ENCODE data around the gene LRRC27.

LRRC27 gene

DNA sequence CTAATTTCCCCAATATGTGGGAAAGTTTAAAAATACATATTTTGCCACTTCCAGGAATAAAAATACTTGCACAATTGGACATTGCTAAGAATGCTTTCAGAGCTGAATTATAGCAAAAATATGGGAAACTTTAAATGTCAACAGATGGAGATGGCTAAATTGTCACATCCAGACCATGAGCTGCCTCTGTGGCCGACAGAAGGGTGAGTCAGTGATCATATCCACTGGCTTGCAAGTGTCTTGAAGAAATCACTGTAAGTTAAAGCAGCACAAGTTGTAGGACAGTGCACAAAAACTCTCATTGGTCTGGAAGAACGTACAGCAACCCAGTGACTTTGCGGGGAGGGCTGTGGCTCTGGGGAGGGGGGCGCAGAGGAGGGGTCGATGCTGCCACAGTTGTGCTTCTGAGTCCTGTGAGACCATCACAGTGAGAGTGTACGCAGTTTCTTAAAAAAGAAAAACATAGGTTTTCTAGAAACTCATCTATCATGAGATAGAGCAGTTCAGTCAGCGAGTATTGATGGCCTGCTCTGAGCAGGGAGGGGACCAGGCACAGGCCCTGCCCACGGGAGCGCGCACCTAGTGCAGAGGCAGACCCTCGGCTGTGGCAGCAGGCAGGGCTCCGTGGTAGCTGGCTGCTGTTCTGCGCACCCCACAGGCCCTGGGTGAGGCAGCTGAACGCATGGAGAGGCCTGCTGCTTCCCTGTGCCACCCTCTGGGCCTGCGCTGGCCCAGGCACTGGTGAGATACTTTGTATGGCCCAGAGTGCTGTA, 25.5 kb downstream of the LRRC27 start:
- no peak for DNase-seq

- no peak for DNase-seq
Measured at GRCh38 chr10:132359305-132360040, 27.5 kb downstream of the LRRC27 start.

- no peak for DNase-seq
Measured at GRCh38 chr10:132360766-132361447, 28.9 kb downstream of the LRRC27 start.

DNA sequence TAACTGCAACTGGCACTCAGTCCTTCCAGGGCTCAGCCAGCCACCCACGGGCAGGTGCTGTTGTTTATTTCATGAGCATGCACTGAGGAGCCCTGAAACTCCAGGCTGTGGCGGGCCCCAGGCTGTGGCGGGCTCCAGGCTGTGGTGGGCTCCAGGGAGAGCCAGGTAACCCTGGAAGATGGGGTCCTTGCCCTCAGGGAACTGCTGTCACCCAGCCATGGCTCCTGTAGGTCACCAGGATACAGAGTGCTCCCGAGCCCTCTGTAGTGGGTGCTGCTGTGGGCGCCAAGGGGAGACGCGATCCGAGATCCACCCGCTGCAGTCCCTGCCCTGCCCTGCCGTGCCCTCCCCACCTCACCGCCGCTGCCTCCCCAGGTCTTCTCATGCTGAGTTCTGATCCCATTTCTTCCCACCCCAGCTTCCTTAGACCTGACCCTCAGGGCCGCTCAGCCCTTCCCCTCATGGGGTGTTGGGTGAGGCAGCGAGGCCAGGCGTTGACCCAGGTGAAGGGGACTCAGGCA, 29.6 kb downstream of the LRRC27 start:
- DNase-seq, result no peak

DNA sequence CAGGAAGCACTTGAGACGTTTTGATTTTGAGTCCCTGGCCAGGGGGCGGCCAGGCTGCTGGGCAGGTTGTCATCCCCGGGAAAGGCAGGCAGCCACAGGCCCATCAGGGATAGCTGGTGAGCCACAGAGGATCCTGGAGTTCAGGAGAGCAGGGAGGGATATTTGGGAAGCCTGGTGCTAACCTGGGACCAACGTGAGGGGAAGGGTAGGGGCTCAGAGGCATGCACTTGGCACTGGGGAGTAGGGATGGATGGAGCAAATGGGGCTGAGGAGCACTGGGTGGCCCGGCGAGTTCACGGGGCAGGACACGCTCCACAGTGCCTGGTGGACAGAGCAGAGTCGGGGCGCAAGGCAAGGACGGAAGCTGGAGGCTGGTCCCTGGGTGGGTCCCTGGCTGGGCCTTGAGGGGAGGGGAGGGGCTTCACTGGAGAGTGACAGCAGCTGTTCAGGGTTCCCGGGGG, 30.2 kb downstream of the LRRC27 start:
- no peak for DNase-seq

GRCh38 chr10:132363376-132363775, 31.4 kb downstream of the LRRC27 start:
- no peak for DNase-seq

DNA sequence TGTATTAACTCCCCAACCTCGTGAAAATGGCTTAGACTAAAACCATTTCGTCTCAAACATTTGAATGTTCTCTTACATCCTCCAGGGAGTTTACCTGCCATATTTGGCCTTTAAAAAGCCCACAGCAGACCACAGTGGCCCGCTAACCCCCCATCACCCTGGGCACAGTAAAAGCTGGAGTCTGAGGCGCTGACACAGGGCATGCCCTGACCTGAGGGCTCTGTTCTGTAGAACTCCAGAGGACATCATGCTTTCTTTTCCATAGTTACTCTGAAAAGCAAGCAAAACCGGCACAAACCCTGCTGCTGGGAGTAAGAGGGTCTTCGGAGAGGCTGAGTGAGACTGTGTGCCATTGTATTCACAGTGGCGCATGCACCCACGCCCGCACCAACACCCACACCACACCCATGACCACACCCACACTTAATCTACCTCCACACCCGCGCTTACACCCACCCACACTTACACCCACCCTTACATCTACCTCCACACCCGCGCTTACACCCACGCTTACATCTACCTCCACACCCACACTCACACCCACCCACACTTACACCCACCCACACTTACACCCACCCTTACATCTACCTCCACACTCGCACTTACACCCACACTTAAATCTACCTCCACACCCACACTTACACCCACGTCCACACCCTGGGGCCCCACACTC, 32.1 kb downstream of the LRRC27 start:
- DNase-seq, result peak in 8 of 14 donors; percentile 9 to 66 (median 35)

GRCh38 chr10:132364594-132364970, 32.6 kb downstream of the LRRC27 start:
- peak in 1 of 14 donors; percentile 17 for DNase-seq

GRCh38 chr10:132365102-132365501, 33.1 kb downstream of the LRRC27 start:
- DNase-seq, result no peak

DNA sequence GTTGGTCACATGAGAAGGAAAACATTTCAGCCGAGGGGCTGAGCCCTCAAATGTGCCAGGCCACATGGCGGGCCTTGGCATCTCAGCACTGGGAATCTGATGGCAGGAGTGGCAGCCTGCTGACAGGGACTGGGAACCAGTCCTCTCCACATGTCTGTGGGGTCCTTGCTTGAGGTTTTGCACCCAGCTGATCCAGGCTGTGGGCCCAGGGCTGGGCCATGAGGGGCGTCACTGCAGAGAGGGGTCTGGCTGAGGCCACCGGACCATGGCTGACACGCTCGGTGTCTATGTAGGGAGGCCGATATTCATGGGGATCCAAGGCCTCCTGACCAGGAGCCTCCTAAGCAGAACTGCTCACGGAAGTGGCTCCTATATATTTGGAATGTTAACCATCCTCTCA, 34.0 kb downstream of the LRRC27 start:
- no peak for DNase-seq

DNA sequence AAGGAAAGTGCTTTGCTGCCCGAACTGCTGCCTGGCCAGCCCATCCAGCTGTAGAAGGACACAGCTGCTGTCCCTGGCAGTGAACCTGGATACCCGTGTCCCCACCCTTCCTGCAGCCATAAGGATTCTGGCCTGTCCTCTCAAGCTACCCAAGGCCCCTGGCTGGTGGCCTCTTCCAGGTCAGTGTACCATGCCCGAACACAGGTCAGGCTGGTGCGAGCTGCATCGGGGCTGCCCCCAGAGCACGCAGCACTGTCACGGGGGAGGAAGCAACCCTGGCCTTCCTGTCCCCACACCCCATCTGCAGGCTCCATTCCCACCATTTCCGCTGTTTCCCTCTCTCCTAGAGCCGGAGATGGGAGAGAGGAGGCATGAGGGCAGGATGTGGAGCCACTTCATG, 34.5 kb downstream of the LRRC27 start:
- no peak for DNase-seq

GRCh38 chr10:132368391-132368790, 36.4 kb downstream of the LRRC27 start:
- no peak for DNase-seq

DNA sequence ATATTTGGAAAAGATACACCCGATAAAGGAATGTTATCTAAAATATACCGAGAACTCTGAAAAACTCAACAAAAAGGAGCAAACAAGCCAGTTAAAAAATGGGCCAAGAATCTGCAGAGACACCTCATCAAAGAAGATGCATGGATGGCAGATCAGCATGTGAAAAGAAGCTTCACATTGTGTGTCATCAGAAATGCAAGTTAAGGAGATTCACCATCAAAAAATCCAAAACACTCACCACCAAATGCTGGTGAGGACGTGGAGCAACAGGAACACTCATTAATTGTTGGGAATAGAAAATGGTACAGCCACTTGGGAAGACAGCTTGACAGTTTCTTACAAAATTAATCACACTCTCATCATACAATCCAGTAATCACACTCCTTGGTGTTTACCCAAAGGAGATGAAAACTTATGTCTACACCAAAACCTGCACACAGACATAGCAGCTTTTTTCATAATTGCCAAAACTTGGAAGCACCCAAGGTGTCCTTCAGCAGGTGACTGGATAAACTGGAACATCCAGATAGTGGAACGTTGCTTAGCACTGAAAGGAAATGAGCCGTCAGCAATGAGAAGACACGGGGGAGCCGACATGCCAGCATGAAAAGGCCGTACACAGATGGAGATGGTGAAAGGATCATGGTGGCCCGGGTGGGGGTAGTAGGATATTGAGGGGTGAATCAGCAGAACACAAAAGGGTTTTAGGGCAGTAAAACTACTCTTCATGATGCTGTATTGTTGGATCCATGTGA, 37.1 kb downstream of the LRRC27 start:
- DNase-seq, result no peak

DNA sequence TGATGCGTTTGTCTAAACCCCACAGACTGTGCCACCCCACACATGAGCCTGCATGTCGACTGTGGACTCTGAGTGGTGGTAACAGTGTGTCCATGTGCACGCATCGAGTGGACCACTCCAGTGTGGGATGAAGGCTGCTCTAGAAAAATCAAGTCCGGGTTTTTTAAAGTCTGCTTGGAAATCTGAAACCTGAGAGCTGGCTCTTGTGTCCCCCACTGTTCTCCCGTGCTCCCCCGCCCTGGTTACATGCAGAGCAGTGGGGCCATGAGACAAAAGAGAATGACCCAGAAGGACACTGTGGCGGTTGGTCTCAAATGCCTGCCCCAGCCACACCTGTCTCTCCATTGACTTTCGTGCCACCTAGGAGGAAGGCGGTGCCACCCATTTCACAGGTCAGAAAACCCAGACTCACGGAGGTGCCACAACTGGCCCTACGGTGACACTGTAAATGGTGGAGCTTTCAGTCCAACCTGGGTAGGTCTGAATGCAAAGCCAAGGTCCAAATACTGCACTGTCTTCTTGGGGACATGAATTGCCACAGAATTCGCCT, 37.7 kb downstream of the LRRC27 start:
- DNase-seq, result no peak

GRCh38 chr10:132370426-132371340, 38.7 kb downstream of the LRRC27 start:
- no peak for DNase-seq

GRCh38 chr10:132371641-132372081, 39.7 kb downstream of the LRRC27 start:
- DNase-seq, result no peak

DNA sequence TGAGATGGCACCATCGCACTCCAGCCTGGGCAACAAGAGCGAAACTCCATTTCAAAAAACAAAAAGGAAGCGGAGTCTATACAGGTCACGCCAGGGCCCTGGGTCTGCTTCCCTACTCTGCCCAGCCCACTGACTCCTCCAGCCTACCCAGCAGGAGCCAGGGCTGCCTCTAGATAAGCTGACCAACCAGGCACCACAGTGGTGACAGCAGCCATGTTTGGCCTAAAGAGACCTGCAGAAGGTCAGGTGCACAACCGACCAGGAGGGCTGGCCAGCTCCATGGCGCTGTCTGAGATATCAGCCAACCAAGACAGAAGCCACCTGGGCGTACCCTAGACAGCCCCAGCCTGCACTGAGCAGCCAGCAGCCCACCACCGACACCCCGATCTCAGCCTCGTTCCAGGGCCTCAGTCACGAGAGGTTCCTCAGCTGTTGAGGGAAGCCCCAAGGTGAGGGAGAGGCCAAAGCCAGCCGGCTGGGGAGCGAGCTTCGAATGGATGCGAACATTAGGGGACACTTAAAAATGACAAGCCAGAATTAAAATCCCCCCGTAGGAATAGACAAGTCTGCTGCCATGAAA, 40.6 kb downstream of the LRRC27 start:
- no peak for DNase-seq

GRCh38 chr10:132373241-132373955, 41.4 kb downstream of the LRRC27 start:
- DNase-seq, result no peak

GRCh38 chr10:132374176-132374575, 42.2 kb downstream of the LRRC27 start:
- DNase-seq, result no peak

Measured in C1 segment of cervical spinal cord (tissue), 14 donors.